ENCODE data around the gene CMKLR1.

Gene CMKLR1

GRCh38 chr12:108297895-108298760 lies 41.0 kb downstream of the CMKLR1 start:
- Histone ChIP-seq H3K4me3 (IDR thresholded peaks at IDR 0.05; ENCODE audit: insufficient read depth, low read depth, low read length) (no peak overlapping the region), H3K36me3 (ENCODE audit: insufficient read depth) (no peaks in the 10 kb centered on the region), H3K79me2 (ENCODE audit: insufficient read depth, low read depth) (no peaks in the 10 kb centered on the region), H3K27me3 (ENCODE audit: insufficient read depth, low read depth) (no peaks in the 10 kb centered on the region), H4K20me1 (ENCODE audit: insufficient read depth) (no peaks in the 10 kb centered on the region), H3K9ac (no peak overlapping the region), H3K27ac (no peak overlapping the region), H2AFZ (ENCODE audit: low read depth) (no peak overlapping the region), H3K4me2 (no peak overlapping the region), H3K4me1 (ENCODE audit: low read depth, poor library complexity, severe bottlenecking) (no peaks in the 10 kb centered on the region)
- no peak for TF ChIP-seq CTCF (conservative IDR thresholded peaks at IDR 0.05; ENCODE audit: low read depth, low read length)

GRCh38 chr12:108297424-108297823 lies 41.7 kb downstream of the CMKLR1 start:
- Histone ChIP-seq H3K4me3 (IDR thresholded peaks at IDR 0.05; ENCODE audit: insufficient read depth, low read depth, low read length) (no peak overlapping the region), H3K9ac (no peak overlapping the region), H3K79me2 (ENCODE audit: insufficient read depth, low read depth) (no peaks in the 10 kb centered on the region), H4K20me1 (ENCODE audit: insufficient read depth) (no peaks in the 10 kb centered on the region), H3K27me3 (ENCODE audit: insufficient read depth, low read depth) (no peaks in the 10 kb centered on the region), H3K36me3 (ENCODE audit: insufficient read depth) (no peaks in the 10 kb centered on the region), H3K4me1 (ENCODE audit: low read depth, poor library complexity, severe bottlenecking) (no peaks in the 10 kb centered on the region), H2AFZ (ENCODE audit: low read depth) (no peak overlapping the region), H3K27ac (no peak overlapping the region), H3K4me2 (no peak overlapping the region)
- TF ChIP-seq CTCF (conservative IDR thresholded peaks at IDR 0.05; ENCODE audit: low read depth, low read length), result no peak

- no peaks in the 10 kb centered on the region for H3K79me2 ChIP-seq (ENCODE audit: insufficient read depth, low read depth)
- no peaks in the 10 kb centered on the region for H3K36me3 ChIP-seq (ENCODE audit: insufficient read depth)
- no peaks in the 10 kb centered on the region for H3K4me1 ChIP-seq (ENCODE audit: low read depth, poor library complexity, severe bottlenecking)
- no peak for TF ChIP-seq CTCF (conservative IDR thresholded peaks at IDR 0.05; ENCODE audit: low read depth, low read length)
- no peak overlapping the region for H3K27ac ChIP-seq
- H3K27me3 ChIP-seq (ENCODE audit: insufficient read depth, low read depth), result no peaks in the 10 kb centered on the region
- H3K4me2 ChIP-seq, result no peak overlapping the region
- no peaks in the 10 kb centered on the region for H4K20me1 ChIP-seq (ENCODE audit: insufficient read depth)
- H2AFZ ChIP-seq (ENCODE audit: low read depth), result no peak overlapping the region
- H3K4me3 ChIP-seq (IDR thresholded peaks at IDR 0.05; ENCODE audit: insufficient read depth, low read depth, low read length), result no peak overlapping the region
- H3K9ac ChIP-seq, result no peak overlapping the region
Observed at GRCh38 chr12:108296945-108297344, 42.2 kb downstream of the CMKLR1 start.

GRCh38 chr12:108295641-108296040 lies 43.5 kb downstream of the CMKLR1 start:
- no peak overlapping the region for H2AFZ ChIP-seq (ENCODE audit: low read depth)
- TF ChIP-seq CTCF (conservative IDR thresholded peaks at IDR 0.05; ENCODE audit: low read depth, low read length), result no peak
- no peak overlapping the region for H3K4me2 ChIP-seq
- no peak overlapping the region for H3K9ac ChIP-seq
- no peak overlapping the region for H3K27ac ChIP-seq
- H3K4me1 ChIP-seq (ENCODE audit: low read depth, poor library complexity, severe bottlenecking), result no peaks in the 10 kb centered on the region
- no peaks in the 10 kb centered on the region for H3K27me3 ChIP-seq (ENCODE audit: insufficient read depth, low read depth)
- H3K36me3 ChIP-seq (ENCODE audit: insufficient read depth), result no peaks in the 10 kb centered on the region
- H3K4me3 ChIP-seq (IDR thresholded peaks at IDR 0.05; ENCODE audit: insufficient read depth, low read depth, low read length), result no peak overlapping the region
- H3K79me2 ChIP-seq (ENCODE audit: insufficient read depth, low read depth), result no peaks in the 10 kb centered on the region
- H4K20me1 ChIP-seq (ENCODE audit: insufficient read depth), result no peaks in the 10 kb centered on the region
